Lower leg skin (tissue), 4 donors: ENCODE measurements around the gene ZNF366. TPM values are rescaled to one million over a fixed set of nuclear protein-coding genes. Genes with fewer than 3 reads are reported as not detected.

Source experiments
- DNase-seq, 2 donors: peaks; one replicate each; pipeline ENCODE4 v3.0.0-alpha.2; 2019; ENCODE audit warnings: low spot score in 2 of 2
- H3K4me3 ChIP-seq: fragments of 200-600 bp; sonication (generic); 2 replicates; pipeline ENCODE4 v1.5.1; 2017; ENCODE audit warnings: mild to moderate bottlenecking, low read depth; ENCODE audit not compliant: poor library complexity, severe bottlenecking
- CTCF ChIP-seq, 3 donors: fragments of 450-650 bp; IDR thresholded peaks; one replicate each; pipeline ENCODE4 v1.5.1; 2016; ENCODE audit warnings: antibody characterized with exemption in 3 of 3, mild to moderate bottlenecking in 3 of 3, moderate library complexity in 2 of 3
- POLR2A ChIP-seq, 2 donors: fragments of 450-650 bp; IDR thresholded peaks; one replicate each; pipeline ENCODE4 v1.6.1; 2016 to 2017; ENCODE audit warnings: antibody characterized with exemption in 2 of 2, mild to moderate bottlenecking in 1 of 2, moderate library complexity in 1 of 2
- WGBS, 2 donors: methylation state at CpG; one replicate each; pipeline ENCODE4 v1.1.5; 2018; 5-methylcytosine and 5-hydroxymethylcytosine counted together
- intact Hi-C: fragments of 100-400 bp; cut with DNase I; formaldehyde crosslinking; loops from one replicate; pipeline ENCODE4 v1.15.0; 2023; ENCODE audit warnings: low total_unique reads
- total RNA-seq, 4 donors: library from RNA; depleted of rRNA; stranded (reverse); fragments of >200 nt; gene quantifications; one replicate each; pipeline ENCODE4 v1.1.0, GENCODE V29; 2016

The ZNF366 gene
- total RNA-seq, 4 donors from 2014 or later, result 0.51 to 3.5 (median 1.6) TPM

- no peak for TF ChIP-seq CTCF (IDR thresholded peaks at IDR 0.05)
- TF ChIP-seq POLR2A (IDR thresholded peaks at IDR 0.05), result no peak
- DNase-seq, result no peak
- intact Hi-C loops, result no loop called here
- H3K4me3 ChIP-seq, result no peak overlapping the region
Observed at GRCh38 chr5:72486371-72486770, 20.8 kb downstream of the ZNF366 start.

GRCh38 chr5:72485430-72485974, 21.7 kb downstream of the ZNF366 start:
- intact Hi-C loops, result no loop called here
- TF ChIP-seq POLR2A (IDR thresholded peaks at IDR 0.05) (no peak), CTCF (IDR thresholded peaks at IDR 0.05) (no peak)
- WGBS, 2 donors, result 41 to 50% methylated on average over 6 of the region's 6 CpGs
- no peak for DNase-seq
- H3K4me3 ChIP-seq, result no peak overlapping the region

GRCh38 chr5:72482046-72482445, 25.2 kb downstream of the ZNF366 start:
- no peak for TF ChIP-seq CTCF (IDR thresholded peaks at IDR 0.05)
- TF ChIP-seq POLR2A (IDR thresholded peaks at IDR 0.05), result no peak
- no peak overlapping the region for H3K4me3 ChIP-seq
- DNase-seq, result no peak
- WGBS, 2 donors, result 86 to 89% methylated on average over 3 of the region's 3 CpGs
- intact Hi-C loops, result no loop called here

GRCh38 chr5:72480841-72481240, 26.4 kb downstream of the ZNF366 start:
- intact Hi-C loops, result no loop called here
- WGBS, 2 donors, result 87 to 92% methylated on average over 9 of the region's 9 CpGs
- TF ChIP-seq CTCF (IDR thresholded peaks at IDR 0.05) (no peak), POLR2A (IDR thresholded peaks at IDR 0.05) (no peak)
- no peak overlapping the region for H3K4me3 ChIP-seq
- no peak for DNase-seq

GRCh38 chr5:72479921-72480320, 27.3 kb downstream of the ZNF366 start:
- no peak for TF ChIP-seq POLR2A (IDR thresholded peaks at IDR 0.05)
- no peak for TF ChIP-seq CTCF (IDR thresholded peaks at IDR 0.05)
- no peak overlapping the region for H3K4me3 ChIP-seq
- intact Hi-C loops, result no loop called here
- WGBS, 2 donors, result 86 to 89% methylated on average over 1 of the region's 1 CpG
- no peak for DNase-seq

GRCh38 chr5:72478684-72479083, 28.5 kb downstream of the ZNF366 start:
- no peak for TF ChIP-seq POLR2A (IDR thresholded peaks at IDR 0.05)
- no peak for TF ChIP-seq CTCF (IDR thresholded peaks at IDR 0.05)
- no peak for DNase-seq
- intact Hi-C loops, result no loop called here
- H3K4me3 ChIP-seq, result no peak overlapping the region
- WGBS, 2 donors, result 22 to 23% methylated on average over 1 of the region's 1 CpG
